HG03521 (cell line): ENCODE results near the gene KRTAP21-2.
"Not testable (repeated sequence)": the region's sequence is repeated elsewhere in the genome, so short reads cannot be mapped to it uniquely, and the experiment has no call there.

Experiments used
- ATAC-seq: cut with Tn5 transposase; IDR thresholded peaks from one replicate; pipeline ENCODE4 v1.9.1; 2021; ENCODE audit warnings: mild to moderate bottlenecking, moderate library complexity; ENCODE audit not compliant: unreplicated experiment

Gene KRTAP21-2

DNA sequence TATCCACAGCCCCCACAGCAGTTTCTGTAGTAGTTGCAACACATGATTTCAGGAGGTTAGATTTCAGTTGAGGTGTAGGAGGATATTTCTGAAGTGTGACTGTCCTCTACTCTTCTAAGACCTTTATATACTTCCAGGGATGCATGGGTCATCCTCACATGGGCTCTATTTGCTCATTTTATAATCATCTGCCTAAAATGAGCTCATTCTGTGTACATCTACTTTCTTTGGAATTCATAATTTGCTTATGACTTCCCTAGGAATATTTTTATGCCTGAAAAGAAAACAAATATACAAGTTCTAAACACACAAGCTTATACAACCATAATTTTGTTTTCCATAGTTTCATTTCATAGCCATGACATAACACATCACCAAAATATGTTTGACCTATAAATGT, at the start of gene KRTAP21-2:
TSS of gene KRTAP21-2 (minus strand) at position 101 of the 400 bp plus-strand sequence. CDS start at position 44, 57 bp downstream.
- ATAC-seq = no peak

DNA sequence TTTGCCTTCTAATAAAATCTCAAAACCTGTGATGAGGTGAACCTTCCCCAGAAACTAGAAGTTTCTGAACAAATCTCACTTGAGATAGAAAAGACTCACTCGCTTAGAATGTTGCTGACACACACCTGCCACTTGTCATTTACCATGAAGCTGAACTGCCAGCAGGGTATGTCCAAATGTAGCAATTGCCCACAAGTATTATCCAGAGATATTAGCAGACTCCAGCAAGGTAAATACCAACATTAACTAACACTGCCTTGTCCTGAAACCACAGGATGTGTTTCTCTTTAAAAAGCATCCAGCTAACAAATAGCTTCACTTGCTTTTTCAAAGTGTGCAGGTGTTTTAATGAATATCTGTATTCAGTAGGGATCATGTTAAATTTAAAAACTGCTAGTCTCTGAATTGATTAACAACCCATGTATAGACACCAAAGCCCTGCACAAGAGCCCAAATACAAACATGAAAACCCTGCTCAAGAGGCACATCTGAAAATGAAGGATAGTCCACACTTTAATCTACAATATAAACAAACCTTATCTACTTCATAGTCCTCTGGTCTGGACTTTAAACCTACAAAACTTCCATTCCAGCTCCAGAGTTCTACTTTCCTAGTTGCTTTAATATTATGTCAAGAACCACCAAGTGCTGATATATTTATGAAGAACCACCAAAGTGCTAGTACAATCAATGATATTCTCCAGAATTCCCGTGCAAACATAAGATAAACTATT, 46.7 kb upstream of the KRTAP21-2 start:
- no peak for ATAC-seq

DNA sequence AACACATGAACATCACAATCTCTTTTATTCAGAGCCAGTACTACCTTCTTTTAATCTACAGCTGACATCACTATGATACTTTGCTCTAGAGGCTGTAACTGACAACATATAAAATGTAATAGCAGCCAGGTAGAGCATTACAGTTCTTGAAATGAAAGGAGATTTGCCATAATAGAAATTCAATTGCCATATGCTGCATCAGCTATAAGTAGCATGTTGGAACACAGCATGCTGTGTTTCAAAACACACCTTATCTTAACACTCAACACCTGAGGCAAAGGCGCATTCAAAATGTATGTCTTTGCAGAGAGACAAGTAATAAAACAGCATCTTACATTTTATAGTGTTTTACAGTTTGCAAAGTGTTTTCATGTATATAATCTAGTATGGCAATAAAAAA, 32.2 kb upstream of the KRTAP21-2 start:
- ATAC-seq = no peak

DNA sequence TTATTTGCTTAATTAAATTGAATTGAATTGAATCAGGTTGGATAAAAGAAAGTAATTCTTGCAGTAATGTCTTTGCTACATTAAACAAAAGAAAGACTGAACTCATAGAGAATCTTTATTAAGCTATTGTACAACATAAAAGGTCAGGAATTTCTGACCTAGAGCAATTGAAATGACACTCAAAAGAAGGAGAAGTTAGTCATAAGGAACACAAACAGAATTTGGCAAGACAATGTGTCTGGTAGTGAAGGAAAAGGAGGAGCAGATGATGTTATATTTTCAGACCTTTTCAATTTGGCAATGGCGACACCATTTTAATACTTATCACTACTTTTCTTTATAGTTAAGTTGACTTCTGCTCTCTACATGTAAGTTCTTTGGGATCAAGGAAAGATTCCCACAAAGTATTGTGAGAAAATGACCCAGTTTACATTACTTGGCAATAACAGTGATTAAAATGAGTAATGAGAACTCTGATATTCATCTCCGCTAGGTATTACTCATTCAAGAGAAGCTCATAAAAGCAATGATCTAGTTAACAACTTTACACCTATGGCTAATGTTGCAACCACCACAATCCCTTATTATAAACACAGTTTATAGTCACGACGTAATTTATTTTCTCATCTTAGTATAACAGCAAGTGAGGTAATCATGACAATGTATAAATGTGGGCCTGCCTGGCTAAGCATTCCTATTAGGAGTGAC, 22.8 kb upstream of the KRTAP21-2 start:
- ATAC-seq = no peak

DNA sequence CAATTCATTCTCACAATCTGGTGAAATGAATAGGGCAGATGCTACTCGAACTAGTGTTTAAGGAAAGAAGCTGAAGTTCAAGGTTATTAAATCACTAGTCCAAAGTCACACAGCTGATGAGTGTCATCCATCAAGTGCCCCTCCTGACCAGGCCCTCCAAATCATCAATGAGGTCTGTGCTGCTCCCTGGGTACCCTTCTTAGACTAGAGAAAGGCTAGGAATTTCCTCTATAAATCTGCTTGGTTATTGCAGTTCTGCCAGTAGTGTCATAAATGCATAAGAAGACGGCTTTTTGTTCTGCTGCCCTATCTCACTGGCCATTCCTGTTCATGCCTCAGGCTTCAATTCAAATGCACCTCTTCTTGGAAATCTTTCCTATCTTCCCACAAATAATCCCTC, 13.7 kb upstream of the KRTAP21-2 start:
- ATAC-seq = no peak

DNA sequence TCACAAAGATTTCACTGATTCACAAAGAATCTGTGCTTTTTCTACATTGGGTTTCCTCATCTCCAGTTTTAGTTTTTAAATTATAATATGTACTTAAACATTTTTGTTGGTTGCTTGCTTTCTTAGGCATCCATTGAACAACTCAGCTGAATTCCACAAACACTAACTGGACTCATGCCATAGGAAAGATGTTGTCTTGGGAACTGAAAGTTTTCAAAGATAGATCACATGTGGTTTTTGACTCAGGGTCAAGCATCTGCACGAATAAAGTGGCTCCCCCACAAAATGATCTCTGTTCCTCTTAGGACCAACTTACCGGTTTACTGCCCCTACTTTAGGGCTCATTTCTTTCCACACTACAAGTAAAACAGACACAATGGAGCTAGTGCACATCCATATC, 11.2 kb upstream of the KRTAP21-2 start:
- no peak for ATAC-seq

DNA sequence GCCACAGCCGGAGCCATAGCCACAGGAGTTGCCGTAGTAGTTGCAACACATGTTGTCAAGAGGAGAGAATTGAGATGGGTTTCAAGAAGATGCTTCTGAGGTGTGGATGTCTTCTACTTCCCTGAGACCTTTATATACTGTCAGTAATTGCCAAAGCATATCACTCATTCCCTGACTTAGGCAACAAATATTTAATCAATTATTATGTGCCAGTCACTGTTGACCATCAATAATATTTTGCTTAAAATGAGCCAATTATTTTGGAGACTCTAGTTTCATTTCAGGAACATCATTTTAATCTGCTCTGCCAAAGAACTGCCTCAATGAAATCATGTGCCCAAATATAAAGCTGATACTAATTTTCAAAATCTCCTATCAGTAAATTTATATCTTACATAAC, 8.3 kb upstream of the KRTAP21-2 start, which contains the start of gene KRTAP21-1:
TSS of gene KRTAP21-1 (minus strand) at position 101 of the 400 bp plus-strand sequence. CDS start at position 51, 50 bp downstream.
- ATAC-seq = not testable (repeated sequence)

DNA sequence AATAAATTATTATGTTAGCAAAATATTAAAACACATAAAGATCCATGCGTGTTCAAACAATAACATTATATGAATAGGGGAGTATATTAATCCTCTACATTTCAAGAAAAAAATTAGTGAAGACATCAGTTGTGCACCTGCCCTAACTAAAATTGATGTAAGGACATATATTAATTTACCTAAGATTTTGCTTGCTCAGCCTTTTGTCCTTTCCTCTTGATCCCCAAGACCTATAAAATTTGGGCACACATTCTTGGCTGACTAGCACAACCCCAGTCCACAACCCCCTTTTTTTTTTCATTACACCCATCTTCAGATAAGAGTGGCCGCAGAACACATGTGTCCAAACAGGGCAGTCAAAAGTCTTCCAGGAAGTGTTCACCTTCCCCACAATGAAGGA, 6.6 kb downstream of the KRTAP21-2 start:
- ATAC-seq = no peak

DNA sequence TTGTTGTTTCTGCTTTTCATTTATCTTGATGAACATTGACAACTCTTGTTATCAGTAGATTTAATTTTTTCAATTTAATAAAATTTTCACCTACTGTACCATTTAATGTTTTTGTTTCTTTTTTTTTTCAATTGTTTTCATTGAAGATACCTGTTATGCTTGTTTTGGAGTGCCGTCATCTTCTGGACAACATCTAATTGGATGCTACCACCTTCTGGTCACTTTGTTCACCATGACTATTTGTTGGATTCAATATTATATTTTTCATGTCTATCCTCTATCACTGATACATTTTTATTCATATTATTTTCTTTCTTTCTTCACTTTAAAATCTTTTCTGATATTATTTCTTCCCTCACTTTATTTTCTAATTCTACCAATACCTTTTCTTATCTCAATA, 14.0 kb downstream of the KRTAP21-2 start:
- no peak for ATAC-seq

DNA sequence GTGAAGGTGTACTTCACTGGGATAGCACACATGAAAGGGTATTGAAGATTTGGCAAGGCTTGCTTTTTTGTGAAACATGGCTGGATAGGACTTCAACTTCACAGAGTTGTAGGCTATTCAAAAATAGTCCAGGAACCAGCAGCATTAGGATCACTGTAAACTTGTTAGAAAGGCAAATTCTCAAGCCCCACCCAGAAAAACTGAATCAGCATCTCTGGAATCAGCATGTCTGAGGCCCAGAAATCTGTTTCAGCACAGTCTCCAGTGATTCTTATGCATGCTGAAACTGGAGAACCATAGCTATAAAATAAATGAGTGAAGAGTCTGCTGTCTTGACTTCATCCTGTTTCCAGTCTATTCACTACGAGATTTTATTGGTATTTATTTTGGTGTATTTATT, 20.3 kb downstream of the KRTAP21-2 start:
- no peak for ATAC-seq

DNA sequence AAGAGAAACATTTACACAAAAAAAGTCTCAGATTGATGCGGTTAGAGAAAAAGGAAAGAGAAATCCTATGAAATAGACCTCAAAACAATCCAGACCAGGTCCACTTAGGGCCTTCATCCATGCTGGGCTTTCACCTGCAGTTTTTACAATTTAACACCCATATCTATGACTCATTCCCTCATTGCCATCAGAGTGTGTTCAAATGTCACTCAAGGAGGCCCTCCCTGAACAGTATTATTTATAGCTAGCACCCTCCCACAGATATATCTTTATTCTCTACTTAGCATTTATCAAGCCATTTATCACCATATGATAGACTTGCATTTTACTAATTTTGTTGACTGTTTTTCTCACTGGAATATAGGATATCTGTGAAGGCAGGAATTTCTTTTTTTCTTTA, 27.7 kb downstream of the KRTAP21-2 start:
- ATAC-seq = no peak

DNA sequence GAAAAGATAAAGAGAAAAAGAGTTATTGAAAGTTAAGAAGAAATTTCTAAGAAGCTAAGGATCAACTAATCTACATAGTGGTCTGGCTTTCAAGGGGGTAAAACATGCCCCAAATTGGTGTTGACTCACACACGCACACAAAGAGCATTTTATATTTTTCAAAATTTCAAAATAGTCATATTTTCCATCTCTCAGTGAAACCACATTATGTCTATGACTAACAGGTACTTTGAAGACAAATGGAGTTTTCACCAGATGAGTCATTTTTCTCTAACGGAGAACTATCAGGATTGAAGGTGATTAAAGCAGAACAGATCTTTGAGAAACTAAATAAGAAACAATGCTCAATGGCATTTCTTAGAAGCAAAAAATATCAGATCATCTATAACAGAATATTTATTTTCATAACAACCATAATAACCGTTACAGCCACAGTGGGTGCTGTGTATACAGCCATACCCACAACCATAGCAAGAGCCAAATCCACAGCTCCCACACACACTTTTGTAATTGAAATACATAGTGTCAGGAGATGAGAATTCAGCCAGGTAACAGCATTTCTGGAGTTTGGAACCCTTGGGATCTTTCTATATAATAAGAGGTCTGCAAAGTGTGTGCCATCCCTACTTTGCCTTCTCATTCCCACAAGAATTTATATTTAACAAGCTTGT, 28.7 kb downstream of the KRTAP21-2 start, which contains the start of gene KRTAP21-3:
TSS of gene KRTAP21-3 (minus strand) at position 539 of the 671 bp plus-strand sequence. CDS start at position 521, 18 bp downstream.
- no peak for ATAC-seq

DNA sequence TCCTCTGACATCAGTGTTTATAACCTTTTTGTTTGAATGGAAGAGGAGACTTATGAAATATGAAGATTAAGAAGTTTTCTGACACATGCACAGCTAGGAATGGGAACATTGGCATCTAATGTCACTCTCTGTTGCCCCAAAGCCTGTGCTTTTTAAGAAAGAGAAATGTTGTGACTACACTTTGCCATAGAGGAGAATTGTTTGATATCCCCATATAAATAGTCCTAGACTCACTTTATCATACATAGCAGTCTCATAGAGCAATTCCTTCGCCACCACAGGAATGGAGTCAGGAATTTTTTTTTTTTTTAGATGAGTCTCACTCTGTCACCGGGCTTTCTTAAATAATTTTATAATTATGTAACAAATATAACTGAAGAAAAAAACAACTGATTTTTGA, 30.0 kb downstream of the KRTAP21-2 start:
- no peak for ATAC-seq

DNA sequence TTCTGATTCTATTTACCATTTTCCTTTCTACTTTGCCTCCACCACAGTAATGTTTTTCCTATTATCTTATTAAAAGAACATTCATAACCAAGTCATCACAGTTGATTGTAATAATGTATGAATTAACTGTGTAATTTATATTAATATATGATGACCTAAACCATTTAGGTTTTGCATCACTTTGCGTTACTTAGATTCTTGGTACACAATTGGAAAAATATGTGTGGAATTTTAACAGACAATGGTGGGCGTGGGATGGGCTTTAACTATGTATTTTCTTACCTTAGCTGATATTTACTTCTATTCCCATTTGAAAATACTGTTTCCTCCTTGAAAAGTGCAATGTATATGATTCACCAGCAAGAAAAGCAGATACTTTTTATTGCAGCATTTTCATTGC, 32.1 kb downstream of the KRTAP21-2 start:
- no peak for ATAC-seq

DNA sequence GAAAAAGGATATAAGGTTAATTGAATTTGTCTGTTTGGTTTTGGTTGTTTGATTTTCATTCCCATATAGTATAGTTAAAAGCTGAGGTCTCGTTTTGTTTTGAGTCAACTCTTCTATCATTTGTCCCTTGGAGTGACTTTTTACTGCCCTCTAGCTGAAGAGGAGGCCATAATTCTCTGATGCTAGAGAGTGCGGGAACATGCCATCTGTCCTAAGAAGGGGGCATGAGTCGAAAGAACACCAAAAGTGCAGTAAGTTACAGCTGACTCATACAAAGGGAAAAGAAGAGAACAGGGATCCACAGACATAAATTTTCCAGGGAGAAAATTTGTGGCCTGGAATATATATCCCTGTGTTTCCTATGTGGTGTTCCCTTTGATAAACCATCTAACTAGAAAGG, 32.6 kb downstream of the KRTAP21-2 start:
- ATAC-seq = no peak

DNA sequence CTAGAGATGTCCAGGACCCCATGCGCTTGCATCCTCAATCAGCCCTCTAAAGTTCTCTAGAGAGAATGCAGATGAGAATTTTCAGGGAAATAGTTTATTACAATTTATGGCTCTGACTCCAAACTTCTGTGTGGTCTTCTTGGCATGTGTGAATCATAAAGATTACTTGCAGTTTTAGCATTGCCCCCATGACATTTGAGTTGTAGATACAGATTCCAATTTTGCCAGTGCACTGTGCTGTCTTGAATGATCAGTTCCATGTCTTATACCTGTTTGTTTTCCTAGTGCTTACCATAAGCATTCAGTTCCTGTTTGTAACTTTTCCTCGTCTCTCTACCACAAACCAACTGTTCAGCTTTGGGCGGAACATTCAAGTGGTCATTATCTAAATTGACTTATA, 33.3 kb downstream of the KRTAP21-2 start:
- ATAC-seq = no peak

DNA sequence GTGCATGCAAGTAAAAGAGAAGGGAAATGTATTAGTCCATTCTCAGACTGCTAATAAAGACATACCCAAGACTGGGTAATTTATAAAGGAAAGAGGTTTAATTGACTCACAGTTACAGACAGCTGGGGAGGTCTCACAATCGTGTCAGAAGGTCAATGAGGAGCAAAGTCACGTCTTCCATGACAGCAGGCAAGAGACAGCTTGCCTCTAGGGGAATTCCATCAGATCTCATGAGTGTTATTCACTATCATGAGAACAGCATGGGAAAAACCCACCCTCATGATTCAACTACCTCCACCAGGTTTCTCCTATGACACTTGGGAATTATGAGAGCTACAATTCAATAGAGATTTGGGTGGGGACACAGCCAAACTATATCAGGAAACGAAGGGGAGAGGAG, 36.6 kb downstream of the KRTAP21-2 start:
- ATAC-seq = no peak

DNA sequence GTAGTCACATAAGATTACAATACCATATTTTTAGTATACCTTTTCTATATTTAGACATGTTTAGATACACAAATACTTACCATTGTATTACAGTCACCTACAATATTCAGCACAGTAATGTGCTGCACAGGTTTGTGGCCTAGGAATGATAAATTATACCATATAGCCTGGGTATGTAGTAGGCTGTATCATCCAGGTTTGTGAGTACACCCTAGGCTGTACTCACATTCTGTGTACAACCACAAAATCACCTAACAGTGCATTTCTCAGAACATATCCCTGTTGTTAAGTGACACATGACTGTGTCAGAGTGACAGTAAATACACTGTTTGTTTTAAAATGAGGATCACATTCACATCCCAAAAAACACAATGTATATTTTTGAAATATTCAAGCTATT, 39.6 kb downstream of the KRTAP21-2 start:
- no peak for ATAC-seq
